ENCODE data around the gene TSR1.

TSR1 gene

DNA sequence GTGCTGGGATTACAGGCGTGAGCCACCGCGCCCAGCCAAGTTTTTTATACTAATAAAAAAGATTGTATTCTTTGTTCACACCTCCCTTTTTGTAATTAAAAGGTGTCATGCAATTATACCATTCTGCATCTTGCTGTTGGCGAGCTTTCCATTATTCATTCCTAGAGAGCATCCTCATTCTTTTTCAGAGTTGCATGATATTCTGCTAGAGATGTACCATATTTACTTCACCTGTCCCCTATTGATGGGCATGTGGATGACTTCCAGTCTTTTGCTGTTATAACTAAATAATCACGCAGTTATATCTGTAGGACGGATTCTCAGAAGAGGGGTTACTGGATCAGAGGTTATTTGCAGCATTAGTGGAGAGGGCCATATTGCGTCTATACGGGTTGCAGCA is 18.1 kb upstream of the TSR1 start:
- Histone ChIP-seq H3K36me3 (ENCODE audit: low read length) (no peaks in the 10 kb centered on the region), H3K27me3 (ENCODE audit: low read length) (no peaks in the 10 kb centered on the region), H3K79me2 (ENCODE audit: insufficient read depth, low read length) (no peaks in the 10 kb centered on the region), H3F3A (ENCODE audit: insufficient read depth) (no peaks in the 10 kb centered on the region), H3K4me2 (ENCODE audit: low read depth, low read length, poor library complexity, severe bottlenecking) (no peak overlapping the region), H3K9me2 (replicated peaks; ENCODE audit: insufficient read depth, low read length) (no peaks in the 10 kb centered on the region), H3K27ac (ENCODE audit: low read depth, low read length) (no peak overlapping the region), H3K9me3 (ENCODE audit: insufficient read depth, low read length) (no peaks in the 10 kb centered on the region), H3K9ac (ENCODE audit: low read length) (no peak overlapping the region), H2AFZ (ENCODE audit: low read depth, low read length, severe bottlenecking) (no peak overlapping the region), H3K4me3 (ENCODE audit: insufficient read depth, low read length, poor library complexity, severe bottlenecking) (no peak overlapping the region), H4K20me1 (ENCODE audit: low read depth, low read length) (no peaks in the 10 kb centered on the region)
- TF ChIP-seq EZH2phosphoT487 (conservative IDR thresholded peaks at IDR 0.05; ENCODE audit: low read length) = no peak
- TF ChIP-seq, protein P1, sequence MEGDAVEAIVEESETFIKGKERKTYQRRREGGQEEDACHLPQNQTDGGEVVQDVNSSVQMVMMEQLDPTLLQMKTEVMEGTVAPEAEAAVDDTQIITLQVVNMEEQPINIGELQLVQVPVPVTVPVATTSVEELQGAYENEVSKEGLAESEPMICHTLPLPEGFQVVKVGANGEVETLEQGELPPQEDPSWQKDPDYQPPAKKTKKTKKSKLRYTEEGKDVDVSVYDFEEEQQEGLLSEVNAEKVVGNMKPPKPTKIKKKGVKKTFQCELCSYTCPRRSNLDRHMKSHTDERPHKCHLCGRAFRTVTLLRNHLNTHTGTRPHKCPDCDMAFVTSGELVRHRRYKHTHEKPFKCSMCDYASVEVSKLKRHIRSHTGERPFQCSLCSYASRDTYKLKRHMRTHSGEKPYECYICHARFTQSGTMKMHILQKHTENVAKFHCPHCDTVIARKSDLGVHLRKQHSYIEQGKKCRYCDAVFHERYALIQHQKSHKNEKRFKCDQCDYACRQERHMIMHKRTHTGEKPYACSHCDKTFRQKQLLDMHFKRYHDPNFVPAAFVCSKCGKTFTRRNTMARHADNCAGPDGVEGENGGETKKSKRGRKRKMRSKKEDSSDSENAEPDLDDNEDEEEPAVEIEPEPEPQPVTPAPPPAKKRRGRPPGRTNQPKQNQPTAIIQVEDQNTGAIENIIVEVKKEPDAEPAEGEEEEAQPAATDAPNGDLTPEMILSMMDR (IDR thresholded peaks at IDR 0.05; ENCODE audit: insufficient read depth, low read length, poor library complexity, severe bottlenecking) = no peak

GRCh38 chr17:2351269-2351668 is 15.0 kb upstream of the TSR1 start:
- Histone ChIP-seq H3K4me3 (ENCODE audit: insufficient read depth, low read length, poor library complexity, severe bottlenecking) (no peak overlapping the region), H3K79me2 (ENCODE audit: insufficient read depth, low read length) (no peaks in the 10 kb centered on the region), H3K27ac (ENCODE audit: low read depth, low read length) (no peak overlapping the region), H3K4me2 (ENCODE audit: low read depth, low read length, poor library complexity, severe bottlenecking) (no peak overlapping the region), H4K20me1 (ENCODE audit: low read depth, low read length) (no peaks in the 10 kb centered on the region), H3K9me3 (ENCODE audit: insufficient read depth, low read length) (no peaks in the 10 kb centered on the region), H3K9me2 (replicated peaks; ENCODE audit: insufficient read depth, low read length) (no peaks in the 10 kb centered on the region), H2AFZ (ENCODE audit: low read depth, low read length, severe bottlenecking) (no peak overlapping the region), H3K36me3 (ENCODE audit: low read length) (no peaks in the 10 kb centered on the region), H3K9ac (ENCODE audit: low read length) (no peak overlapping the region), H3F3A (ENCODE audit: insufficient read depth) (no peaks in the 10 kb centered on the region), H3K27me3 (ENCODE audit: low read length) (no peaks in the 10 kb centered on the region)
- TF ChIP-seq, protein P1 (IDR thresholded peaks at IDR 0.05; ENCODE audit: insufficient read depth, low read length, poor library complexity, severe bottlenecking) = no peak
- TF ChIP-seq EZH2phosphoT487 (conservative IDR thresholded peaks at IDR 0.05; ENCODE audit: low read length) = no peak

GRCh38 chr17:2347805-2348685 is 11.8 kb upstream of the TSR1 start:
- Histone ChIP-seq H3K27me3 (ENCODE audit: low read length) (no peaks in the 10 kb centered on the region), H2AFZ (ENCODE audit: low read depth, low read length, severe bottlenecking) (no peak overlapping the region), H4K20me1 (ENCODE audit: low read depth, low read length) (no peaks in the 10 kb centered on the region), H3K9ac (ENCODE audit: low read length) (no peak overlapping the region), H3K9me3 (ENCODE audit: insufficient read depth, low read length) (no peaks in the 10 kb centered on the region), H3K27ac (ENCODE audit: low read depth, low read length) (no peak overlapping the region), H3F3A (ENCODE audit: insufficient read depth) (no peaks in the 10 kb centered on the region), H3K36me3 (ENCODE audit: low read length) (no peaks in the 10 kb centered on the region), H3K9me2 (replicated peaks; ENCODE audit: insufficient read depth, low read length) (no peaks in the 10 kb centered on the region), H3K4me2 (ENCODE audit: low read depth, low read length, poor library complexity, severe bottlenecking) (no peak overlapping the region), H3K4me3 (ENCODE audit: insufficient read depth, low read length, poor library complexity, severe bottlenecking) (no peak overlapping the region), H3K79me2 (ENCODE audit: insufficient read depth, low read length) (no peaks in the 10 kb centered on the region)
- TF ChIP-seq, protein P1 (IDR thresholded peaks at IDR 0.05; ENCODE audit: insufficient read depth, low read length, poor library complexity, severe bottlenecking) = no peak
- no peak for TF ChIP-seq EZH2phosphoT487 (conservative IDR thresholded peaks at IDR 0.05; ENCODE audit: low read length)

All from SU-DHL-6 (cell line).